ENCODE results near the gene TNRC6C.
"Not testable (repeated sequence)": the region's sequence is repeated elsewhere in the genome, so short reads cannot be mapped to it uniquely, and the experiment has no call there.

TNRC6C gene

GRCh38 chr17:77962348-77962747 lies 3.8 kb downstream of the TNRC6C start:
- DNase-seq (ENCODE audit: low read depth), result no peak

- DNase-seq (ENCODE audit: low read depth), result peak; percentile 14
Measured at GRCh38 chr17:77963441-77963840, 4.9 kb downstream of the TNRC6C start.

- no peak for DNase-seq (ENCODE audit: low read depth)
Measured at GRCh38 chr17:77965352-77965751, 6.8 kb downstream of the TNRC6C start.

GRCh38 chr17:77966476-77966875 lies 8.0 kb downstream of the TNRC6C start:
- DNase-seq (ENCODE audit: low read depth), result no peak

- no peak for DNase-seq (ENCODE audit: low read depth)
Measured at GRCh38 chr17:77968788-77969187, 10.3 kb downstream of the TNRC6C start.

GRCh38 chr17:77972271-77972670 lies 13.8 kb downstream of the TNRC6C start:
- DNase-seq (ENCODE audit: low read depth), result not testable (repeated sequence)

- DNase-seq (ENCODE audit: low read depth), result no peak
Measured at GRCh38 chr17:77973953-77974352, 15.4 kb downstream of the TNRC6C start.

- no peak for DNase-seq (ENCODE audit: low read depth)
Measured at GRCh38 chr17:77974396-77974795, 15.9 kb downstream of the TNRC6C start.

- DNase-seq (ENCODE audit: low read depth), result not testable (repeated sequence)
Measured at GRCh38 chr17:77982430-77982829, 23.9 kb downstream of the TNRC6C start.

- no peak for DNase-seq (ENCODE audit: low read depth)
Measured at GRCh38 chr17:77990301-77990700, 31.8 kb downstream of the TNRC6C start.

GRCh38 chr17:77993735-77994134 lies 35.2 kb downstream of the TNRC6C start:
- not testable (repeated sequence) for DNase-seq (ENCODE audit: low read depth)

- peak; percentile 7 for DNase-seq (ENCODE audit: low read depth)
Measured at GRCh38 chr17:77995146-77995852, 36.8 kb downstream of the TNRC6C start.

GRCh38 chr17:77996256-77996655 lies 37.8 kb downstream of the TNRC6C start:
- DNase-seq (ENCODE audit: low read depth), result no peak

GRCh38 chr17:77999413-78000173 lies 41.1 kb downstream of the TNRC6C start:
- no peak for DNase-seq (ENCODE audit: low read depth)

- DNase-seq (ENCODE audit: low read depth), result no peak
Measured at GRCh38 chr17:78000341-78000740, 41.8 kb downstream of the TNRC6C start.

GRCh38 chr17:78001182-78001581 lies 42.7 kb downstream of the TNRC6C start:
- no peak for DNase-seq (ENCODE audit: low read depth)

GRCh38 chr17:78001612-78002011 lies 43.1 kb downstream of the TNRC6C start:
- no peak for DNase-seq (ENCODE audit: low read depth)

- DNase-seq (ENCODE audit: low read depth), result no peak
Measured at GRCh38 chr17:78002166-78002565, 43.7 kb downstream of the TNRC6C start.

GRCh38 chr17:78005452-78006171 lies 47.1 kb downstream of the TNRC6C start:
- DNase-seq (ENCODE audit: low read depth), result no peak

GRCh38 chr17:78006338-78006737 lies 47.8 kb downstream of the TNRC6C start:
- DNase-seq (ENCODE audit: low read depth), result no peak

- no peak for DNase-seq (ENCODE audit: low read depth)
Measured at GRCh38 chr17:78007647-78008046, 49.1 kb downstream of the TNRC6C start.

- peak; percentile 12 for DNase-seq (ENCODE audit: low read depth)
Measured at GRCh38 chr17:78010759-78011158, 52.3 kb downstream of the TNRC6C start.

- DNase-seq (ENCODE audit: low read depth), result no peak
Measured at GRCh38 chr17:78012428-78012827, 53.9 kb downstream of the TNRC6C start.
